ENCODE measurements around the gene SMARCE1.

DNA sequence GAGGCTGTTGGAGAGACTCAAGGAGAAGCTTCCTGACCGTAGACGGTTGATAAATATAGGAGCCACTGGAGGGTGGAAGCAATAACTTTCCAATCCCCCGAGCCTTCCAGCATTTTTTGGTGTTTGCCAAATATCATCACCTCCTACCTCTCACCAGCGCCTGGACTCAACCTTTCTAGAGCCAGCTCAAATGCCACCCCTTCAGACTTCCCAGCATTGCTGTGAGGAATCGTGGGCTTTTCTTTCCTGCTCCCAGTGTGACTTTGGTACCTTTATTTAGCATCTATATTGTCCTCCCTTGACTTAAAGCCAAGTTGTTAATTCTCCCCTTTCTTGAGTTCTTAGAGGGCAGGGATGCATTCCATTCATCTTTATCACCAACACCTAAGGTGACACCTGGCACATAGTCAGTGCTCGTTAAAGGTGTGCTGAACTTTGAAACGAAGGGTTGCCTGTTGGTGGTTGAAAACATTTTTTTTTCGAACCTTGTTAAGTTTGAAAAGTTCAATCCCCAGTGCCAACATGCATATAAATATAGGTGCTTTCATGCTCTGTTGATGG is 47.1 kb downstream of the SMARCE1 start:
- TF ChIP-seq, protein P1, sequence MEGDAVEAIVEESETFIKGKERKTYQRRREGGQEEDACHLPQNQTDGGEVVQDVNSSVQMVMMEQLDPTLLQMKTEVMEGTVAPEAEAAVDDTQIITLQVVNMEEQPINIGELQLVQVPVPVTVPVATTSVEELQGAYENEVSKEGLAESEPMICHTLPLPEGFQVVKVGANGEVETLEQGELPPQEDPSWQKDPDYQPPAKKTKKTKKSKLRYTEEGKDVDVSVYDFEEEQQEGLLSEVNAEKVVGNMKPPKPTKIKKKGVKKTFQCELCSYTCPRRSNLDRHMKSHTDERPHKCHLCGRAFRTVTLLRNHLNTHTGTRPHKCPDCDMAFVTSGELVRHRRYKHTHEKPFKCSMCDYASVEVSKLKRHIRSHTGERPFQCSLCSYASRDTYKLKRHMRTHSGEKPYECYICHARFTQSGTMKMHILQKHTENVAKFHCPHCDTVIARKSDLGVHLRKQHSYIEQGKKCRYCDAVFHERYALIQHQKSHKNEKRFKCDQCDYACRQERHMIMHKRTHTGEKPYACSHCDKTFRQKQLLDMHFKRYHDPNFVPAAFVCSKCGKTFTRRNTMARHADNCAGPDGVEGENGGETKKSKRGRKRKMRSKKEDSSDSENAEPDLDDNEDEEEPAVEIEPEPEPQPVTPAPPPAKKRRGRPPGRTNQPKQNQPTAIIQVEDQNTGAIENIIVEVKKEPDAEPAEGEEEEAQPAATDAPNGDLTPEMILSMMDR (conservative IDR thresholded peaks at IDR 0.05; ENCODE audit: low read length), result no peak
- TF ChIP-seq EZH2phosphoT487 (IDR thresholded peaks at IDR 0.05; ENCODE audit: borderline replicate concordance, low read depth, low read length), result no peak
